Stimulated activated CD8-positive, alpha-beta memory T cell treated with anti-CD3 and anti-CD28 coated beads, Interleukin-12 subunit alpha, Interleukin-12 subunit beta, amount 100 ng/mL, for 24 hours (primary cell): ENCODE measurements around the gene GOLGA6A.
"Not testable (repeated sequence)": the region's sequence is repeated elsewhere in the genome, so short reads cannot be mapped to it uniquely, and the experiment has no call there.

ENCODE experiments used
- DNase-seq: peaks from one replicate; pipeline ENCODE4 v3.0.0-alpha.2; 2020; ENCODE audit errors: extremely low read depth

GOLGA6A gene

DNA sequence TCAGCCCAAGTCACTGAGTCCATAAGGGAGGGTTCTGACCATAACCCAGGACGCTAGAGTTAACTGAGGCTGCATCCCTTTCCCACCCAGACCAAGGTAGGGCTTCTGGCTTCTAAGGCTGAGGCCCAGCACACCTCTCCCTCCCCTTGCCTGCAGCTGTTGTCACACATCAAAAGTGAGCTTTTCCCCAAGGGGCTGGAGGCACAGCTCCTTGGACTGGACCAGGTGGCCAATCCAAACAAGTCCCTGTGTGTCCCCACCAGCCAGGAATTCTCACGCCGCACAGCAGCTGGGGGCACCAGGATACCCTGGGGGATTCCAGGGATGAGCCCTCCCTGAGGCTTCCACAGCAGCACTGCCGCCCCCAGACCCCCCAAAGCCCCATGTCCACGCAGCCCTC lies 25.8 kb upstream of the GOLGA6A start:
- DNase-seq = no peak

DNA sequence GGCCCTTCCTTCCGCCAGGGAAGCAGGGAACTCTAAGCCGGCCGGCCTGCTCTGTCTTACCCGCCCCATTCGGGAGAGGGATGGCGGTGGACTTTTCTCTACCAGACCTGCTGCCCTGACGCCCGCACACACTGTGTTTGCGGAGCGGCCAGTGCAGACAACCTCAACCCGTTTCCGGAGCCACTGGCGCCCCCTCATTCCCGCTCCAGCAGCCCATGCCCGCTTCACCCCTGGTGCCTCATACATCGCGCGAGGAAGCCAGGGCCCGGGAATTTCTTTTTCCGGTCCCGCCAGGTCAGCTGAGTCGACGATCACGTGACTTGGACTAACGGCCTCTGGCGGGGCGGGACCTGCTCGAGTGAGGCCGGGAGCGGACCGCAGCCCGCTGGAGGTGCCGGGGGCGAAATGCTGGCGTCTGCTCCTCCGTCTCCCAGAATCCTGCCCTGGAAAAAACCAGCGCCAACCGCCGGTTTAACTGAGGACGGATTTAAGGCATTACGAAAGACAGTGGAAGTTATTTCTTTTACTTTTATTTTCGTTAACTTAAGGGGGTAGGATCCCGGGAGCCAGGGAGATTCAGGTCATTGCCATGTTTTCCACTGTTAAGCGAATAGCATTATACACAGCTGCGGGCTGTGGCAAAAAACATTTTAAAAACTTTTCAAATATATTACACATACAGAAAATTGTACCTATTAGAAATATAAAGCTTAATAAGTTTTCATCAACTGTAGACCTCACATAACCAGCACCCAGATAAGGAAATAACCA lies 17.8 kb upstream of the GOLGA6A start:
- peak; percentile 51 for DNase-seq

DNA sequence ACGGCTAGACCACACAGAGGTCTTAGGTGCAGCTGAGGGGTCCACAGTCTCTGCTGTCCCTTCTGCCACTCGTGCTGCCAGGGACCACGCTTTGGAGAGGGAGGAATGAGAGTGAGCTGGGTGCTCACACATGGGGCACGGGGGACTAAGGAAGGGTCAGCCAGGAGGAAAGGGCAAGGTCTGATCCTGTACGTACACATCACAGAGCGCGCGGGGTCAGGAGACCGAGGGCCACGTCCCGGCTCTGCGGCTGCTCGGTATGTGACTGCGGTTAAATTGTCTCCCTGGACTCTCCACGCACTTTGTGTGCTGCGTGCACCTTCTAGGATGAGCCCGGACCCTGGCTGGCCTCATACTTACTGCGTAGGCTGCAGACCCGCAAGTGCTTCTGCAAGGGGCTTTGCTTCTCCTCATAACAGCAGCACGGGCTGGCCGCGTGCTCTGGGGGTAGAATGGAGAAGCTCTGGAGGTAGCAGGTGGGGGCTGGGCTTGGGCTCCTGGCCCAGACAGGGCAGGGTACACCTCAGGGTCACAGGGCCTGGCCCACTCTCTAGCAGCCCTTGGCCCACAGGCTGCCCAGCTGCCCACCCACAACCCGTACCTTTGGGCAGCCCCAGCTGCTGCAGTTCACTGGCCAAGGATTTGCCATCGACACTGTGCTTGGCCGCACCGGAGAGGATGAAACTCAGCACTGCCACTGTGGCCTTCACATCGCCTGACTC lies 14.6 kb upstream of the GOLGA6A start:
- DNase-seq = not testable (repeated sequence)

DNA sequence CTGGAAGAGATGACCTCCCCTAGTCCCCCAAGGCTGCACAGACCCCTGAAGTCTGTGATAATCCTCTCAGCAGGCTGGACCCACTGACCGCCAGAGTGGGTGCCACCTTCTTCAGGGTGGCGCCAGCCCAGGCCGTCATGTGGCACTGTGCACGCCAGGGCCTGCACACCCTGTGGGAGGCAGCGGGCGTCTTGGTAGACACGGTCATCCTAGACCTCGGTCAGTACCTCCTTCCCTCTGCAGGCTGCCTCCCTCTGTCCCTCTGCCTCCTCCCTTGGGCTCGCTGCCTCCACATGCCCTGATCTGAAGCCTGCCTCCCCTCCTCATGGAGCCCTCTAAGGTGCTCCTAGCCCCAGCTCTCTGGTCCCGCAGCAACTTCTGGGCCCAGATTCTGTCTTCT lies 13.3 kb upstream of the GOLGA6A start:
- DNase-seq = not testable (repeated sequence)

DNA sequence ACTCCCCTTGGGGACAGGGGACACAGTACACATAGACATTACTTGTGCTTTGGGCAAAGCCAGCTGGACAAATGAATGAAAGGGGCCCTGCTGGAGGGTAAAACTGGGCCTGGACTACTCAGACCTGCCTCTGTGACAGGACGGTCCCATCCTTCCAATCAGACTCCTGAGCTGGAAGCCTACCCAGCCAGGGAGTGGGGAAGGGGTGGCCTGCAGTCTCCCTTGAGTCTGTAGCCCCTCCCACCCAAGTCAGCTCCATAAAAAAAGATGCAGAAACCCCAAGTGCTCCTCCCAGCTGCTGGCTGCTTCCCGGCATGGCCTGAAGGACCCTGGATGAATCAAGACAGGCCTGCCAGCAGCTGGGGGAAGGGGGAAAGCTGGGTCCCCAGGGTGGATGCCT lies 12.2 kb upstream of the GOLGA6A start:
- not testable (repeated sequence) for DNase-seq

DNA sequence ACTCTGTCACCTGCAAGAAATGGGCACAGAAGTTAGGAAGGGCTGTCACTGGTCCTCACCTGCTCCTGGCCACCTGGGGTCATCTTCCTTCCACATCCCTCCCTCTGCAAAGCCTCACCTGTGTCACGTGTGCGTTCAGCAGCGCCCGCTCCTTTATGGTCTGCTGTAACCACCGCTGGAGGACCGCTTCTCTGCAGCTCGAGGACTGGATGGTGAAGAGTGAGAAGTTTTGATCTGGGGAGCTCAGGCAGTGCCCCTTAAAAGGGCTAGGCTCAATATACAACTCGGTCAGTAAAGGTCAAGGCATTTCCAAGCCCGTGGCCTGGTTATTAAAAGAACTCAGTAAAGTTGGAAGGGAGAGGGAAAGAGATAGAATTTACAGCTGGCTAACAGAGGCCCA lies 6.6 kb downstream of the GOLGA6A start:
- not testable (repeated sequence) for DNase-seq

DNA sequence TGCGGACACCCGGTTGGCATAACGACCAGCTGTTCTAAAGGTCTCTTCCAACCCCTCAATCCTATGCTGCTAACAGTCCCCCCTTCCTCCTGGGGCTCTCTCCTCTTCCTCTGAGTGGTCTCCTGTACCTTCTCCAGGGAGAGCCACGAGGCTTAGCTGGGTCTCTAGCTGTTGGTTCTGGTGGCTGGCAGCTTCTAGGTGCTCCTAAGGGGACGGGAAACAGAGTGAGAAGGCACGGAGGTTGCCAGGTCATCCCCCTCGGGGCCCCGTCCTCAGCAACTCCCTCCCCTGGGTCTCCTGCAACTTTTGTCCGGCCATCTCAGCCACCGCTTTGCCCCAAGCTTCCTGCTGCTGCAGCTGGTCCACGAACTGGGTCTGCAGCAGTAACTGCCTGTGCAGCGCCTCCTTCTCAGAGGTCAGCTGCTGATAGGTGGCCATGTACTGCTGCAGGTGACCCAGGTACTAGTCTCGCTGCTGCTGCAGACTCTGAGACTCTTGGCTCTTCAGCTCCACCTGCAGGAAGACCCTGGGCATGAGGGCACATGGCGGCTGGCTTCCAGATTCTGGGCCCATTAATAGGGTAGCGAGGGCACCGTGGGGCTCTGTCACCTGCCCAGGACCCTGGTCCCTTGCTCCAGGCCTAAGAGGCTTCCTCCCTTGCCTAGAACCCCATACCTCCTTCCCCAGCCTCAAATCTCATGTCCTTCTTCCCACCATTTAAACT lies 9.6 kb downstream of the GOLGA6A start:
- DNase-seq = not testable (repeated sequence)

DNA sequence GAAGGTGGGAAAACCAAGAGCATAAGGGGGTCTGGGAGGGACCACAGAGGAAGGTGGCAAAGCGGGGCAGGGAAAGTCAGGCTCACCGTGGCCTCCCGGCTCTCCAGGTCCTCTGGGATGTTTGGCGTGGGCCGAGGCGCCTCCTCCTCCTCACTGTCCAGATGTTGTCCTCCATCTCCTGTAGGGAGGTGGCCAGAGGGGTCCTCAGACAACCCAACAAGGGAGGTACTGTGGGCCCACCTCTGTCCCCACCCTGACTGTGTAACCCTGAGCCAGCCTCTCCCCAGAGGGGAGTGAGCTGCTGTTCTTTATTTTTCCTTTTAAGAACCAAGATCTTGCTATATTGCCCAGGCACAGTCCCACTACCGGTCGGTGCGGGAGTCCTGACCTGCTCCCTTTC lies 10.2 kb downstream of the GOLGA6A start:
- DNase-seq = not testable (repeated sequence)

DNA sequence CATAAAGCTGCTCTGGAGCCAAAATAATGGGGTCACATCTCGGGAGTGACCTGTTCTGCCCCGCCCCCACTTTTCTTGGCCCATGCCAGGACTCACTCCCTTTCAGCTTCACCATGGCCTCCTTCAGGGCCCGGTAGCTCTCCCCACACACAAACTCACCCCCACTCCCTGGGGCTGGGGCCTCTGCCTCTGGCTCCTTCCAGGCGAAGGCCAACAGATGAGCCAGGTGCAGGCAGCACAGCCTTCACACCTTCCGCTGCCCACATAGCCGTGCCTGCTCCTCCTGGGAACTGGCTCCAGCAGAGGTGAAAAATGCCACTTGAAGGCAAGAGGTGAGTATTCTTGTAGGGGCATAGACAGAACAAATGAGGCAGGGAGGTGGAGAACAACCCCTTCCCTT lies 10.7 kb downstream of the GOLGA6A start:
- not testable (repeated sequence) for DNase-seq

DNA sequence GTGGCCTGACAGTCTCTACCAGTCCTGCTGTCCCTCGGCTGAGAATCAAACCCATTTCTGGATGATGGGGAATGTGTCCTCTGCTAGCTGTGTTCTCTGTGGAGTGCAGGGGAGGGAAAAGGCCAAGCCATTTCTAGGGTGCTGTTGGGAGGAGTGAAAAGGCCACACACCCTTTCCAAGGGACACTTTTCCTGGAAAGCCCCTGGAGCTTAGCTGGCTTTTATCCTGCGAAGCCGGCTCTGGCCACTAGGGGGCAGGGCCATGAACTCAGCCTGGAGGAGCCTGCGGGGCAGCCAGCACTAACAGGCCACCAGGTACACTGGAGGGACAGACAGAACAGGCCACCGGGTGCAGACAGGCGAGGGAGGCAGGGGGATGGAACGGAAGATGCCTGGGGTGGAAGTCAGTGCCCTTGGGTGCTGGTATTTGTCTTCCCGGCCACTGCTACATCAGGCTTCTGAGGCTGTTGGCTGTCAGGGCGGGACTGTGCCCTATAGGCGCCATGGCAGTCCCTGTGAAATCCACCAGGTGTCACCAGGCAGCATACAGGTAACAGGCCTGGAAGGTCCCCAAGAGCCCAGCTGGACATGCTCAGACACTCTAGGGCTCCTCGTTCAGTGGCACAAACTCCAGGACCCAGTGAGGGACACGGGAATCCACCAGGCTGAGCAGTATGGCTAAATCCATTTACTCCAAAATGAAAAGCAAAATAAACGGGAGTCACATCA lies 16.5 kb downstream of the GOLGA6A start:
- not testable (repeated sequence) for DNase-seq

DNA sequence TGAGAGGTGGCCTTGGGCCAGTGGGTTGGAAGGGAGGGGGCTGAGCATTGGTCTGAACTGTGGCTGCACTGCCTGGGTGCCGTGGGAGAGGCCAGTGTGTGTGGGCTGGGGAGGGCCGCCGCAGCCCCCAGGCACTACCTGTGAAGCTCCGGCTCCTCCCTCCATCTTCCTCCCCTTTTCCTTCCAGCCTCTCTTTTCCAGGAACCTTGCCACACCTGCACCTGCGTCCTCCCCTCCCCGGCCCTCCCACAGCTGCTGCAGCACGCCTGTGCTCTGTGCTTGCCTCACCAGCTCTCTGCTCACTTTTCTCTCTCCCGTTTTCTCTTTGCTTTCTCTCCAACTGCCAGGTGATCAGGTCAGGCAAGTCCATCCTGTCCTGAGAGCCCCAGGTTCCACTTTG lies 17.5 kb downstream of the GOLGA6A start:
- DNase-seq = not testable (repeated sequence)

DNA sequence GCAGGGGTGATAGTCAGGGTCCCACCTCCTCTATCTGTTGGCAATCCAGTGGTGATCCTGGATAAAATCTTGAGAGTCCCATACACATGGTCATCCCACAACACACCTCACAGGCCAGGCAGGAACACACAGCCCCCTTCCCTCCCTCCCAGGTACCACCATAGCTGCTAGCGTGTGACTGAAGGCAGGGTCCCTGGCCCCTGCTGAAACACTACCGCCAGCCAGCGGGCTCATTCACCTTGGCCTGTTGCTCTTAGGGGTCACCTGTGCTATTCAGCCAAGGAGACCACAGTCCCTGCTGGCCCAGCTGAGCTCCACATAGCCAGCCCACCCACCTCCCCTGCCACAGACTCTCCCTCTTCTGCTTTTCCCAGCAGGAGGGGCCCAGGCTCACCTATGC lies 18.2 kb downstream of the GOLGA6A start:
- DNase-seq = not testable (repeated sequence)

DNA sequence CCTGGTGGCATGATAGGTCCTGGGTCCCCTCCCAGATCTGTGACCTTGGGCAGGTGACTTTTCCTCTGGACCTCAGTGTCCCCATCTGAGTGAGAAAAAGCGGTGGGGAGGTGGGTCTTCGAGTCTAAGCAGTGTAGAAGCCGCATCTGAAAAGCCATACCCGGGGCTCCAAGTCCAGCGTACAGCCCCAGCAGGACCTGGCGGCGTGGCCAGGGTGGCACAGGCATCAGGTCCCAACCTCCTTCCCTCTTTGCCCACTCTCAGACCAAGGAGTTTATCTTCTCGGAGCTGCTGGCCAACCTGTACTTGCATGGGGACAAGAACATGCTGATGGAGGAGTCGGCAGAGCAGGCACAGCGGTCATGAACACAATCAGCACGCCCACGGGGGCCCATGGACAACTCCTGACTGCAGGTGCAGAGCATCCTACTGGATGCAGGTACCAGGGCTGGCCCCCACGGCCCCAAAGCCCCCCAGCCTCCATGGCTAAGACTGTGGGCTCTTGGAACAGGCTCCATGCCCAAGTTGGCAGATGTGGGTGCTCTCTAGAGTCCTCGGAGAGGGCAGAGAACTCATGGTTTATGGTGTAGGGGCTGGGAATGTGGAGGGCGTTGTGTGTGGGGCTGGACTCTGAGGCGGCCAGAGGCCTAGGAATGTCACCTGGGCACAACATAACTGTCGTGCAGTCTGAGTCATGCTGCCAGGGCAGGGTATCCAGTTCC lies 18.8 kb downstream of the GOLGA6A start:
- DNase-seq = not testable (repeated sequence)

DNA sequence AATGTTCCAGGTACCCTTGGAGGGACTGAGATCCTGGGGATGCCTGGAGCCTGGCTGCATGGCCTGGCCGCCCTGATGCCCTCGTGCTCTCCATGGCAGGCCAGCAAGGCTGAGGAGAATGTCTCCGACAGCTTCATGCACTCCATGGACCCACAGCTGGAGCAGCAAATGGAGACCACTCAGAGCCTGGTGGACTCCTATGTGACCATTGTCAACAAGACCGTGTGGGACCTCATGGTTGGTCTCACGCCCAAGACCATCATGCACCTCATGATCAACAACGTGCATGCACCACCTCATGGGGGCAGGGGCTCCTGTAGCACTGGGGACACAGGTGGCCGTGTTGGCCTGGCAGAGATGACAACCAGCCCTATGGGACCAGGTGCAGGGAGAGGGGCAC lies 19.7 kb downstream of the GOLGA6A start:
- DNase-seq = no peak

DNA sequence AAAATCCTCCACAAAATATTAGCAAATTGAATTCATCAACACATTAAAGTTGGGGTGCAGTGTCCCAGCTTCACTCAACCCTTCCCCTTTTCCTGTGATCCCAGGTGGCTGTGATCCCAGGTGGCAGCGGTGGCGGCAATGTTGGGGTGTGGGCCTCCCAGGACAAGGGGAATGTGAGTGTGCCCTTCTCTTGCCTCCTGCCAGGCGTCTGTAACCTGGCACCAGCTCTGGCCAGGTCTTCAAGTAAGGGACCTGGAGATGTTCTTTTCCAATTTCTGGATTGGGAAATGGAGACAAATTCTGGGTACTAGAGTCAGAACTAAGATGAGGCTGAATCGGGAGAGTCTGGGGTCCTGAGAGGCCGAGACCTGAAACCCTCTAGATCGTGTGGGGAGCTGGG lies 20.1 kb downstream of the GOLGA6A start:
- no peak for DNase-seq

DNA sequence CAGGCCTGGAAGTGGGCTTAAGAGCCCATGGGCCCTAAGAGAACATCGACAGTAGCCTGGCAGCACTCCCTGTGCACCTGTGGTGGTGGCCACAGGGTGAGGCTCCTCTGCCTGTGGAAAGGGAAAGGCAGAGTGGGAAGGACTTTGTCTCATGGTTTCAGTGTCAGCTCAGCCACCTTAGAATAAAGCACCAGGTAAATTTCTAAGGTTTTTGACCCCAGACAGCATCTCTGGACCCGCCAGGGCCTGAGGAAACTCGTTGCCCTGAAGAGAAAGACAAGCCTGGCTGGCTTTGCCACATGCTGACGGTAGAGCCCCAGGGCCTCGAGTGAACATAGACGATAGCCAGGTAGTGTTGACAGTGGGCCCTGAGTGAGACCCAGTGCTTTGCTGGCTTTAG lies 22.1 kb downstream of the GOLGA6A start:
- DNase-seq = no peak

DNA sequence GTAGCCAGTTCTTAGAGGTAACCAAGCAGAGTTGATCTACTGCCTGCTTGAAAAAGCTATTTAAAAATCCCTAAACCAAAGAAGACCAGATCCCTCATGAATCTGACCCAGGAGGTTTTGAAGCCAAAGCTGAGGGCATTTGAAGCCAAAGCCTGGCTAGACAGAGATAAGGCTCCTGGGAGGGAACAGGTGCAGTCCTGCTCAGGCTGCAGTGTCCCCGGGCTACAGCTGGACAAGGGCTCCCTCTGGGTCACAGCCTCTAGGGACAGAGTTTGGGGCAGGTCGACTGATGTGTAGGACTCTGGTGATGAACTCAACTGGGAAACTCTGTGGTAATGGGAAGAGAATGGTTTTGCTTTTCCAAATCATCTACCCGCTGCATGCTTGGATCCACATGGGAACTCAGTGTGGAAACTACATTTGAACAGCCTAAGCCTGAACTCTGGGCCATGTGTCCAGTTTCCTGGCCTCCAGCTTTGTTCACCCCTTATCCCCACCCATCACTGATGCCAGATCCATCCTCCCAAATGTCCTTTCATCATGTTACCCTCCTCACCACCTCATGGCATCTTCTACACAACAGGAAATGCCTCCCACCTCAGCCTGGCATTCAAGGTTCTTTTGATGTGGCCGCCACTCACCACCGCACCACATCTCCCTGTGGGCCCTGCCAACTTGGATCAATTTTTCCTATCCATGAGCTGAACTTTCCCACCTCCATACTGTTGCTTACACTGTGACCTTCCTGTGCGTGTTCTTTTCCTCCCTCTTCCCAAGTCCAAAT lies 23.1 kb downstream of the GOLGA6A start:
- not testable (repeated sequence) for DNase-seq

DNA sequence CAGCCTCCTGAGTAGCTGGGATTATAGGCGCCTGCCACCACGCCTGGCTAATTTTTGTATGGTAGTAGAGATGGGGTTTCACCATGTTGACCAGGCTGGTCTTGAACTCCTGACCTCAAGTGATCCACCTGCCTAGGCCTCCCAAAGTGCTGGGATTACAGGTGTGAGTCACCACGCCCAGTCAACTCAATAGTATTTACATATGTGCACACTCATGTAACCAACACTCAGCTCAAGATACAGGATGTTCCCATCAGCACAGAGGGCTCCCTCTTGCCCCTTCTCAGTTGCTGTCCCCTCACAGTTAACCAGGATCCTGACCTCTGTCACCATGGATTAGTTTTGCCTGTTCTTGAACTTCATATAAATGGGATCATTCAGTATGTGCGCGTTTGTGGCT lies 26.0 kb downstream of the GOLGA6A start:
- not testable (repeated sequence) for DNase-seq

DNA sequence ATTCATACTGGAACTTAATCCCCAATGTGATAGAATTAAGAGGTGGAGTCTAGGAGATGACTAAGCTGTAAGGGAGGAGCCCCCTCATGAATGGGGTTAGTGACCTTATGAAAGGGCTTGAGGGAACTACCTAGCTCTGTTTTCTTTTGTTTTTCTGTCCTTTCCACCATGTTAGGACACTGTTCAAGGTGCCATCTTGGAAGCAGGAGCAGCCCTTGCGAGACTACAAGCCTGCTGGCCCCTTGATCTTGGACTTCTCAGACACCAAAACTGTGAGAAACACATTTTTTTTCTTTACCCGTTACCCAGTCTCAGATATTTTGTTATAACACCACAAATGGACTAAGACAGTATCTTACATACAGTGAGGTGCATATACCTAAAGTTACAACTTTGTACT lies 26.5 kb downstream of the GOLGA6A start:
- no peak for DNase-seq

DNA sequence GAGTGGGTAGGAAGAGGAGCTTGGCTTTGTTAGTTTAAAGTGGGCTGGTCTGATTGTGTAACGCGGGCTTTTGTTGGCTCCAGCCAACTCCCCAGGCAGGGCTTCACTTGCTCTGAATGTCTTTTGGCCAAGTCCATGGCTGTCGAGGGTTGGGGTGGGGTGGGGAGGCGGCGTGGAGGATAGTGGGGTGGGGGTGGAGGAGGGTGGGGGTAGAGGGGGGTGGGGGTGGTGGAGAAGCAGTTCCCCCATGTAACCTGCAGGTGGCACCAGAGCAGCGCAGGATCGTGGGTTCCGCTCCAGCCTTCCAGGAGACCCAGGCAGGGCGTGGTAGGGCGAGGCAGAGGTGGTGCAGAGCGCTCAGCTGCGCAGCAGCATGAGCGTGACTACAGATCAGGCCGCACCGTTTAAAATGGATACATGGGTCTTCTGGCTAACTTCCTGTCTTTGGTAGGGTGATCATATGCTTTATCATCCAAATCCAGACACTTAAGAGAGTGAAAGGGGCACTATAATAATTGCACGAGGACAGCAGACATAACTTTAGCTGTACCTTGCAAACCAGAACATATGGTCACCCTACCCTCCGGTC lies 28.3 kb downstream of the GOLGA6A start:
- DNase-seq = peak; percentile 35
